ENCODE measurements around the gene ATP2B2. TPM values are rescaled to one million over a fixed set of nuclear protein-coding genes. Genes with fewer than 3 reads are reported as not detected.
A peak's percentile ranks its signal among the peaks of the same experiment; 100 is the strongest.

Gene ATP2B2
- polyA plus RNA-seq, 3 donors, result not detected

GRCh38 chr3:10319804-10320203 lies 185.6 kb downstream of the ATP2B2 start:
- intact Hi-C loops (cut with micrococcal nuclease), result loop anchor here (2.0 to 10.0 kb wide), 3 partner anchors 205 to 527 kb away; partner anchors contain the start of genes ARPC4 (in 1 of the 2), BRK1 (in 1 of the 2), CRELD1 (in 1 of the 2) and TADA3 (in 1 of the 2)
- Histone ChIP-seq H3K4me1 (ENCODE audit: control insufficient read depth in 1 of 2, insufficient read depth in 2 of 2, low read length in 2 of 2) (peaks cover 16 to 22% of the 10 kb centered on the region in 2 donors), H3K27me3 (ENCODE audit: control insufficient read depth in 2 of 2, insufficient read depth in 2 of 2, low read length in 2 of 2) (no peaks in the 10 kb centered on the region), H3K4me2 (replicated peaks; ENCODE audit: extremely low read depth, low read length, poor library complexity, severe bottlenecking) (peak overlapping the region; percentile 78), H3K36me3 (replicated peaks in 1 of 2; ENCODE audit: control insufficient read depth in 1 of 2, insufficient read depth in 2 of 2, low read length in 2 of 2) (peaks cover 39 to 44% of the 10 kb centered on the region in 2 donors), H3K79me2 (ENCODE audit: insufficient read depth, low read length) (peaks cover 48% of the 10 kb centered on the region), H3K27ac (ENCODE audit: low read depth in 1 of 2, low read length in 2 of 2) (peak overlapping the region in 1 of 2 donors; percentile 94), H2AFZ (ENCODE audit: insufficient read depth, low read depth, low read length, poor library complexity, severe bottlenecking) (peak overlapping the region; percentile 83), H3K9ac (ENCODE audit: insufficient read depth, low read length, poor library complexity, severe bottlenecking) (peak overlapping the region; percentile 96), H4K20me1 (ENCODE audit: insufficient read depth, low read length) (peaks cover 27% of the 10 kb centered on the region), H3K4me3 (replicated peaks in 1 of 3; ENCODE audit: low read depth in 2 of 3, low read length in 3 of 3) (peak overlapping the region; percentile 73 to 93 (median 88)), H3K9me3 (replicated peaks in 1 of 2; ENCODE audit: control insufficient read depth in 1 of 2, insufficient read depth in 1 of 2, low read length in 2 of 2) (no peaks in the 10 kb centered on the region)
- peak overlapping the region in 5 of 7 donors; percentile 68 to 96 (median 93) for H3K27ac Mint-ChIP-seq
- no peak for TF ChIP-seq CTCF (IDR thresholded peaks at IDR 0.05)
- H3K27me3 Mint-ChIP-seq (ENCODE audit: low read depth in 3 of 3), result peaks cover 0 to 4% (median 0%) of the 10 kb centered on the region in 3 donors
- peaks cover 0 to 3% (median 0%) of the 10 kb centered on the region in 7 donors for H3K9me3 Mint-ChIP-seq
- DNase-seq, result no peak
- 0% methylated on average over 1 of the region's 3 CpGs for WGBS (ENCODE audit: insufficient coverage)
- peak overlapping the region; percentile 89 to 95 for H3K4me3 Mint-ChIP-seq
- peaks cover 21% of the 10 kb centered on the region for H3K4me1 Mint-ChIP-seq
- peaks cover 32 to 40% of the 10 kb centered on the region in 2 donors for H3K36me3 Mint-ChIP-seq

- Histone ChIP-seq H4K20me1 (ENCODE audit: insufficient read depth, low read length) (peaks cover 32% of the 10 kb centered on the region), H3K4me3 (replicated peaks in 1 of 3; ENCODE audit: low read depth in 2 of 3, low read length in 3 of 3) (peak overlapping the region in 1 of 3 experiments; percentile 88)
- H3K4me1 Mint-ChIP-seq, result peaks cover 21% of the 10 kb centered on the region
Measured at GRCh38 chr3:10319251-10319650, 186.1 kb downstream of the ATP2B2 start.

More at GRCh38 chr3:10319251-10319650, 186.1 kb downstream of the ATP2B2 start:
- Mint-ChIP-seq H3K9me3 (peaks cover 0 to 3% (median 0%) of the 10 kb centered on the region in 7 donors), H3K27ac (peak overlapping the region in 4 of 7 donors; percentile 41 to 74 (median 72)), H3K4me3 (no peak overlapping the region), H3K27me3 (ENCODE audit: low read depth in 3 of 3) (peaks cover 0 to 2% (median 0%) of the 10 kb centered on the region in 3 donors), H3K36me3 (peaks cover 37 to 46% of the 10 kb centered on the region in 2 donors)
- WGBS (ENCODE audit: insufficient coverage), result 93% methylated on average over 3 of the region's 6 CpGs
- H3K4me1 ChIP-seq (ENCODE audit: control insufficient read depth in 1 of 2, insufficient read depth in 2 of 2, low read length in 2 of 2), result peaks cover 16 to 22% of the 10 kb centered on the region in 2 donors
- no peak overlapping the region for H3K9ac ChIP-seq (ENCODE audit: insufficient read depth, low read length, poor library complexity, severe bottlenecking)
- intact Hi-C loops (cut with micrococcal nuclease), result no loop called here
- H3K79me2 ChIP-seq (ENCODE audit: insufficient read depth, low read length), result peaks cover 48% of the 10 kb centered on the region
- H3K36me3 ChIP-seq (replicated peaks in 1 of 2; ENCODE audit: control insufficient read depth in 1 of 2, insufficient read depth in 2 of 2, low read length in 2 of 2), result peaks cover 45 to 50% of the 10 kb centered on the region in 2 donors
- peak overlapping the region in 1 of 2 donors; percentile 94 for H3K27ac ChIP-seq (ENCODE audit: low read depth in 1 of 2, low read length in 2 of 2)
- no peaks in the 10 kb centered on the region for H3K9me3 ChIP-seq (replicated peaks in 1 of 2; ENCODE audit: control insufficient read depth in 1 of 2, insufficient read depth in 1 of 2, low read length in 2 of 2)
- no peaks in the 10 kb centered on the region for H3K27me3 ChIP-seq (ENCODE audit: control insufficient read depth in 2 of 2, insufficient read depth in 2 of 2, low read length in 2 of 2)
- no peak for TF ChIP-seq CTCF (IDR thresholded peaks at IDR 0.05)
- no peak overlapping the region for H2AFZ ChIP-seq (ENCODE audit: insufficient read depth, low read depth, low read length, poor library complexity, severe bottlenecking)
- DNase-seq, result no peak
- peak overlapping the region; percentile 78 for H3K4me2 ChIP-seq (replicated peaks; ENCODE audit: extremely low read depth, low read length, poor library complexity, severe bottlenecking)
